CD4-positive, CD25-positive, alpha-beta regulatory T cell (primary cell): Measurements from ENCODE around the gene NPIPB8. TPM values are rescaled to one million over a fixed set of nuclear protein-coding genes. Genes with fewer than 3 reads are reported as not detected.
"Not testable (repeated sequence)": the region's sequence is repeated elsewhere in the genome, so short reads cannot be mapped to it uniquely, and the experiment has no call there.

Source experiments
- ATAC-seq, 2 donors: fragments of 150-1000 bp; cut with Tn5 transposase; one replicate each; pipeline ENCODE4 v1.10.0; 2021; ENCODE audit warnings: low read depth in 2 of 2, moderate number of reproducible peaks in 2 of 2, moderate library complexity in 1 of 2
- DNase-seq, 3 donors: peaks; one replicate each; pipeline versions ENCODE4 v3.0.0 to v3.0.0-alpha.2; 2012 to 2022; ENCODE audit warnings: mixed read lengths in 1 of 3
- H3K27ac ChIP-seq: one replicate; pipeline ENCODE4 v1.7.0; 2013; ENCODE audit warnings: mild to moderate bottlenecking, low read length; ENCODE audit not compliant: insufficient read depth, poor library complexity, severe bottlenecking
- H3K27me3 ChIP-seq: one replicate; pipeline ENCODE4 v1.7.0; 2013; ENCODE audit warnings: low read length; ENCODE audit not compliant: control insufficient read depth, insufficient read depth
- H3K36me3 ChIP-seq: one replicate; pipeline ENCODE4 v1.7.0; 2013; ENCODE audit warnings: mild to moderate bottlenecking, low read length, moderate library complexity; ENCODE audit not compliant: control insufficient read depth, insufficient read depth
- H3K4me1 ChIP-seq: 2 replicates; pipeline ENCODE4 v1.7.0; 2013; ENCODE audit warnings: mild to moderate bottlenecking, low read length; ENCODE audit not compliant: insufficient read depth, control insufficient read depth, poor library complexity, severe bottlenecking
- H3K4me3 ChIP-seq: one replicate; pipeline ENCODE4 v1.7.0; 2013; ENCODE audit warnings: low read depth, mild to moderate bottlenecking, low read length, moderate library complexity
- H3K9me3 ChIP-seq, 2 experiments: 1 replicate in 1 of 2; 2 replicates in 1 of 2; pipeline ENCODE4 v1.7.0; 2013; ENCODE audit warnings: low read length in 2 of 2, mild to moderate bottlenecking in 1 of 2, moderate library complexity in 1 of 2; ENCODE audit not compliant: control insufficient read depth in 2 of 2
- H3K27ac Mint-ChIP-seq, 3 donors: one replicate each; pipeline ENCODE4 v1.8.0; 2020 to 2022; ENCODE audit warnings: mild to moderate bottlenecking in 3 of 3, mixed read lengths in 3 of 3, moderate library complexity in 2 of 3
- H3K27me3 Mint-ChIP-seq: one replicate; pipeline ENCODE4 v1.8.0; 2022; ENCODE audit warnings: mild to moderate bottlenecking, mixed read lengths
- H3K36me3 Mint-ChIP-seq: one replicate; pipeline ENCODE4 v1.8.0; 2020; ENCODE audit warnings: mixed read lengths
- H3K4me1 Mint-ChIP-seq, 4 donors: one replicate each; pipeline ENCODE4 v1.8.0; 2020 to 2022; ENCODE audit warnings: mixed read lengths in 4 of 4, mild to moderate bottlenecking in 1 of 4
- H3K4me3 Mint-ChIP-seq, 4 donors: one replicate each; pipeline ENCODE4 v1.8.0; 2020 to 2022; ENCODE audit warnings: mild to moderate bottlenecking in 4 of 4, mixed read lengths in 4 of 4, moderate library complexity in 3 of 4
- H3K9me3 Mint-ChIP-seq, 7 donors: one replicate each; pipeline ENCODE4 v1.8.0; 2020 to 2022; ENCODE audit warnings: mixed read lengths in 7 of 7, mild to moderate bottlenecking in 3 of 7, moderate library complexity in 2 of 7
- polyA plus RNA-seq, 4 donors: library from polyadenylated mRNA; unstranded; fragments of 300-500 nt; fragmentation: Illumina TruSeq; gene quantifications; one replicate each; pipeline ENCODE4 v1.2.3, GENCODE V29; 2021
- total RNA-seq: library from RNA; stranded (reverse); gene quantifications from one replicate; pipeline ENCODE4 v1.2.3, GENCODE V29; 2022

NPIPB8 gene
- 1.1 TPM for total RNA-seq
- polyA plus RNA-seq, result not detected

- ATAC-seq, H3K9me3 Mint-ChIP-seq, H3K36me3 Mint-ChIP-seq, H3K36me3 ChIP-seq, H3K27me3 ChIP-seq, H3K9me3 ChIP-seq, H3K4me1 Mint-ChIP-seq, H3K4me3 Mint-ChIP-seq, H3K4me1 ChIP-seq, H3K27ac ChIP-seq, DNase-seq, H3K4me3 ChIP-seq, H3K27ac Mint-ChIP-seq: not testable (repeated sequence)
- H3K27me3 Mint-ChIP-seq, result peaks cover 11% of the 10 kb centered on the region
Observed at GRCh38 chr16:28637765-28638164, at the start of gene NPIPB8. Gene NPIPB8 (plus strand): TSS chr16:28638065. CDS start chr16:28638361, 296 bp downstream.

- H3K36me3 ChIP-seq, result peaks cover 63% of the 10 kb centered on the region
- H3K4me3 Mint-ChIP-seq, result no peak overlapping the region
- no peak overlapping the region for H3K27ac Mint-ChIP-seq
- H3K27me3 ChIP-seq, result no peaks in the 10 kb centered on the region
- peaks cover 0 to 3% (median 1%) of the 10 kb centered on the region in 4 donors for H3K4me1 Mint-ChIP-seq
- no peaks in the 10 kb centered on the region for H3K9me3 Mint-ChIP-seq
- H3K4me1 ChIP-seq, result no peaks in the 10 kb centered on the region
- H3K27me3 Mint-ChIP-seq, result no peaks in the 10 kb centered on the region
- no peaks in the 10 kb centered on the region for H3K9me3 ChIP-seq
- ATAC-seq, result no peak
- no peak for DNase-seq
- peaks cover 41% of the 10 kb centered on the region for H3K36me3 Mint-ChIP-seq
- no peak overlapping the region for H3K4me3 ChIP-seq
- no peak overlapping the region for H3K27ac ChIP-seq
Observed at GRCh38 chr16:28589069-28589468, 48.8 kb upstream of the NPIPB8 start.

- H3K4me1 ChIP-seq, result no peaks in the 10 kb centered on the region
- Mint-ChIP-seq H3K4me1 (peaks cover 0 to 3% (median 1%) of the 10 kb centered on the region in 4 donors), H3K27ac (no peak overlapping the region), H3K9me3 (no peaks in the 10 kb centered on the region), H3K4me3 (no peak overlapping the region), H3K36me3 (peaks cover 37% of the 10 kb centered on the region), H3K27me3 (no peaks in the 10 kb centered on the region)
- no peak overlapping the region for H3K4me3 ChIP-seq
- no peaks in the 10 kb centered on the region for H3K27me3 ChIP-seq
- ATAC-seq (no peak), DNase-seq (no peak)
- H3K9me3 ChIP-seq, result no peaks in the 10 kb centered on the region
- H3K36me3 ChIP-seq, result peaks cover 60% of the 10 kb centered on the region
- no peak overlapping the region for H3K27ac ChIP-seq
Observed at GRCh38 chr16:28589930-28590329, 47.9 kb upstream of the NPIPB8 start.

DNA sequence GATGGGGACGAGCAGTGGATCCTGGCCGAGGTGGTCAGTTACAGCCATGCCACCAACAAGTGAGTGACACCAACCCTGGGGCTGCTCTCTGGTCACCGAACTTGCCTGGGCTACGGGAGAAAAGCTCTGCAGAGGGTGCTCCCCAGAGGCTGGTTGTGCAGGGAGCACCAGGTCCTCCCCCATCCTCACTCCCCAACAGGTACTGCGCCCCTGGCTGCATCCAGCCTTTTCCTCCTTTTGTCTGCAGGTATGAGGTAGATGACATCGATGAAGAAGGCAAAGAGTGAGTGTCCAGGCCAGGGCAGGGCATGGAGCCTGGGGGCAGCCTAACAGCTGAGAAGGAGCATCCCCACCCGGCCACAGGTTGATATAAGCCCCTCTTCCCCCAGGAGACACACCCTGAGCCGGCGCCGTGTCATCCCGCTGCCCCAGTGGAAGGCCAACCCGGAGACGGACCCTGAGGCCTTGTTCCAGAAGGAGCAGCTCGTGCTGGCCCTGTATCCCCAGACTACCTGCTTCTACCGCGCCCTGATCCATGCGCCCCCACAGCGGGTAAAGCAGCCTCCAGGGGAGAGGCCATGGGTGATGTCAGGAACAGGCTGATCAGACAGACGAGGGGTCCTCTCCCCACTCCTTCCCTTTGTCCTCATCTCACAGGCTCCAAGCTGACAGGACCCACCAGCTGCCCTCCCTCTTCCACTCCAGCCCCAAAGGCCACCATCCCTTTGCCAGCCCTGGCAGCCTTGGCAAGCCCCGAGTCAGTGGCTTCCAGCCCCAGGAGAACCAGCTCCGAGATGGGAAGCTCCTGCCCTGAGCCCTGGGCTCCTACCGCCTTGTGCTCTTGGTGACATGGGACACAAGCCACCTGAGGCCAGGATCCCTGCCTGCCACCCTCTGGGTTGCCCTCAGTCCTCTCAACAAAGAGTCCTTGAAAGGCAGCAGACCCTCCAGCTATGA, 47.2 kb upstream of the NPIPB8 start:
- Mint-ChIP-seq H3K27me3 (no peaks in the 10 kb centered on the region), H3K9me3 (no peaks in the 10 kb centered on the region), H3K4me1 (peaks cover 0 to 3% (median 1%) of the 10 kb centered on the region in 4 donors), H3K27ac (no peak overlapping the region), H3K4me3 (no peak overlapping the region), H3K36me3 (peaks cover 31% of the 10 kb centered on the region)
- Histone ChIP-seq H3K36me3 (peaks cover 53% of the 10 kb centered on the region), H3K4me1 (no peaks in the 10 kb centered on the region), H3K9me3 (no peaks in the 10 kb centered on the region), H3K4me3 (no peak overlapping the region), H3K27me3 (no peaks in the 10 kb centered on the region), H3K27ac (no peak overlapping the region)
- no peak for DNase-seq
- no peak for ATAC-seq

DNA sequence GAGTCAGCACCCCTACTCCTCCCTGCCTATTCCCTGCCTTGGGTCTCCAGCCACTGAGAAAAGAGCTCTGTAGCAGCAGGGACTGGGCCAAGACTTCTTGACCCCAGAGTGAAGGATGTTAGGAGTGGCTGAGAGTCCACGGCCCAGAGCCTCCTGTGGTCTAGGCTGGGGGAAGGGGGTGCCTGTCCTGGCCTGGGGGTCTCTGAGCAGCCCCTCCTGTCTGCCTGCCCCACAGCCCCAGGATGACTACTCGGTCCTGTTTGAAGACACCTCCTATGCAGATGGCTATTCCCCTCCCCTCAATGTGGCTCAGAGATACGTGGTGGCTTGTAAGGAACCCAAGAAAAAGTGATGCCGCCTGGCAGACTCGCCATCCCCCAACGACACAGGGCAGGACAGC, 46.5 kb upstream of the NPIPB8 start:
- peaks cover 30% of the 10 kb centered on the region for H3K36me3 Mint-ChIP-seq
- H3K27me3 Mint-ChIP-seq, result no peaks in the 10 kb centered on the region
- Histone ChIP-seq H3K36me3 (peaks cover 48% of the 10 kb centered on the region), H3K4me3 (no peak overlapping the region), H3K27ac (no peak overlapping the region), H3K27me3 (no peaks in the 10 kb centered on the region), H3K4me1 (no peaks in the 10 kb centered on the region), H3K9me3 (no peaks in the 10 kb centered on the region)
- H3K9me3 Mint-ChIP-seq, result no peaks in the 10 kb centered on the region
- no peak overlapping the region for H3K4me3 Mint-ChIP-seq
- no peak for ATAC-seq
- peaks cover 0 to 3% (median 1%) of the 10 kb centered on the region in 4 donors for H3K4me1 Mint-ChIP-seq
- H3K27ac Mint-ChIP-seq, result peak overlapping the region in 1 of 3 donors; percentile 14
- DNase-seq, result no peak

GRCh38 chr16:28592511-28592910, 45.4 kb upstream of the NPIPB8 start:
- H3K4me1 Mint-ChIP-seq, result peaks cover 0 to 3% (median 1%) of the 10 kb centered on the region in 4 donors
- Histone ChIP-seq H3K27ac (no peak overlapping the region), H3K9me3 (no peaks in the 10 kb centered on the region), H3K4me3 (no peak overlapping the region), H3K27me3 (no peaks in the 10 kb centered on the region), H3K36me3 (peaks cover 38% of the 10 kb centered on the region), H3K4me1 (no peaks in the 10 kb centered on the region)
- H3K36me3 Mint-ChIP-seq, result peaks cover 24% of the 10 kb centered on the region
- H3K9me3 Mint-ChIP-seq, result no peaks in the 10 kb centered on the region
- peak overlapping the region in 2 of 3 donors; percentile 49 to 79 for H3K27ac Mint-ChIP-seq
- no peak overlapping the region for H3K4me3 Mint-ChIP-seq
- DNase-seq (no peak), ATAC-seq (no peak)
- H3K27me3 Mint-ChIP-seq, result no peaks in the 10 kb centered on the region

DNA sequence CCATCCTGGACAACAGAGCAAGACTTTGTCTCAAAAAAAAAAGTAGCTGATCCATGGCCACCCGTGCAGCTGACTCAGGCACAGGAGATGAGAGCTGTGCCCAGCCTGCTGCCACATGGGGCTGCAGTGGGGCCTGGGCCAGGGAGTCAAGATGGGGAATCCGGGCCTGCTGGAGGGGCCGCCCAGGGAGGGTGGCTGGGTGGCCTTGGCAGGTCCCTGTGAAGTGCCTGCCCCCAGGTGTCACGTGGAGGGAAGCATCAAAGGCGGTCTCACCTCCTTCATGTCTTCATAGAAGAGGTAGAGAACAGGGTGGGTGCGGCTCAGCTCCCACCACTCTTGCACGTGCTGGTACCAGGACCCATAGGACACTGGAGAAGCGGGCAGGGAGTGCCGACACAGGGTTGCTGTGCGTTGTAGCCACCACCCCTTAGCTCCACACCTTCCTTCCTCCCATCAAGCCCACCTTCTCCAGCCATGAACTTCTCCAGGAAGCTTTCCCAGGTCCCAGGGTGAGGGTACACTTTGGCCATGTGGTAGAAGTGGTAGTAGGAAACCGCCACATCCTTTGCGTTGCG, 44.8 kb upstream of the NPIPB8 start:
- H3K9me3 Mint-ChIP-seq, result no peaks in the 10 kb centered on the region
- Histone ChIP-seq H3K27me3 (no peaks in the 10 kb centered on the region), H3K27ac (no peak overlapping the region), H3K36me3 (peaks cover 36% of the 10 kb centered on the region), H3K4me1 (no peaks in the 10 kb centered on the region), H3K9me3 (no peaks in the 10 kb centered on the region), H3K4me3 (no peak overlapping the region)
- no peak overlapping the region for H3K4me3 Mint-ChIP-seq
- peaks cover 24% of the 10 kb centered on the region for H3K36me3 Mint-ChIP-seq
- H3K4me1 Mint-ChIP-seq, result peaks cover 0 to 5% (median 2%) of the 10 kb centered on the region in 4 donors
- H3K27ac Mint-ChIP-seq, result peak overlapping the region; percentile 49 to 89 (median 86)
- no peak for ATAC-seq
- DNase-seq, result no peak
- H3K27me3 Mint-ChIP-seq, result no peaks in the 10 kb centered on the region
